ENCODE measurements around the gene EFHD2.
"Not testable (repeated sequence)": the region's sequence is repeated elsewhere in the genome, so short reads cannot be mapped to it uniquely, and the experiment has no call there.

EFHD2 gene, protein sequence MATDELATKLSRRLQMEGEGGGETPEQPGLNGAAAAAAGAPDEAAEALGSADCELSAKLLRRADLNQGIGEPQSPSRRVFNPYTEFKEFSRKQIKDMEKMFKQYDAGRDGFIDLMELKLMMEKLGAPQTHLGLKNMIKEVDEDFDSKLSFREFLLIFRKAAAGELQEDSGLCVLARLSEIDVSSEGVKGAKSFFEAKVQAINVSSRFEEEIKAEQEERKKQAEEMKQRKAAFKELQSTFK

DNA sequence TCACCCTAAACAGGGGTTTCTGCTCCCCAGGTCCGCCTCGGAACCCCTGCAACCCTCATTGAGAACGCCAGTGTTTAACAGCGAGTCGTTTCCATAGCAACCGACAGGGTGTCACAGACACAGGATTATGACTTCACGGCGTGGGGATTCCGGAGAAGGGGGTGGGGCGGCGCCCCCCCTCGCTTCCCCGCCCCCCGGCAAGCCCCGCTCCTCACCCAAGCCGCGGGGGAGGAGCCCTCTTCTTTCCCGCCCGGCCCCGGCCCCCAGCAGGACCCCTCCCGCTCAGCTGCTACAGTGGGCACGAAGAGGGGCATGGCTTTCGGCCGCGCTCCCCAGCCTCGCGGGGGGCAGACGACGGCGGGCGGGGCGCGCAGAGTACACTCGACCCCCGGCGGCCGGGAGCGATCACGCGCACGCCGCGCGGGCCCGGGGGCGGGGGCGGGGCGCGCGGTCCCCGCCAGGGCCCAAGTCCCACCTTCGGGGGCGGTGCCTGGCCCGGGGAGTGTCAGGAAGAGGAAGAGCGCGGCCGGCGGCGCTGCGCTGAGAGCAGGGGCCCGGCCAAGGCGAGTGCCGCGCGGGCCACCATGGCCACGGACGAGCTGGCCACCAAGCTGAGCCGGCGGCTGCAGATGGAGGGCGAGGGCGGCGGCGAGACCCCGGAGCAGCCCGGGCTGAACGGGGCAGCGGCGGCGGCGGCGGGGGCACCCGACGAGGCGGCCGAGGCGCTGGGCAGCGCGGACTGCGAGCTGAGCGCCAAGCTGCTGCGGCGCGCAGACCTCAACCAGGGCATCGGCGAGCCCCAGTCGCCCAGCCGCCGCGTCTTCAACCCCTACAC lies at the start of gene EFHD2:
Gene EFHD2 (plus strand): TSS at position 501 of the 835 bp plus-strand sequence. CDS start 84 bp downstream, at position 585.
- peak; percentile 86 for DNase-seq (ENCODE audit: low read depth)

GRCh38 chr1:15360700-15361099 lies 49.0 kb upstream of the EFHD2 start:
- no peak for DNase-seq (ENCODE audit: low read depth)

DNA sequence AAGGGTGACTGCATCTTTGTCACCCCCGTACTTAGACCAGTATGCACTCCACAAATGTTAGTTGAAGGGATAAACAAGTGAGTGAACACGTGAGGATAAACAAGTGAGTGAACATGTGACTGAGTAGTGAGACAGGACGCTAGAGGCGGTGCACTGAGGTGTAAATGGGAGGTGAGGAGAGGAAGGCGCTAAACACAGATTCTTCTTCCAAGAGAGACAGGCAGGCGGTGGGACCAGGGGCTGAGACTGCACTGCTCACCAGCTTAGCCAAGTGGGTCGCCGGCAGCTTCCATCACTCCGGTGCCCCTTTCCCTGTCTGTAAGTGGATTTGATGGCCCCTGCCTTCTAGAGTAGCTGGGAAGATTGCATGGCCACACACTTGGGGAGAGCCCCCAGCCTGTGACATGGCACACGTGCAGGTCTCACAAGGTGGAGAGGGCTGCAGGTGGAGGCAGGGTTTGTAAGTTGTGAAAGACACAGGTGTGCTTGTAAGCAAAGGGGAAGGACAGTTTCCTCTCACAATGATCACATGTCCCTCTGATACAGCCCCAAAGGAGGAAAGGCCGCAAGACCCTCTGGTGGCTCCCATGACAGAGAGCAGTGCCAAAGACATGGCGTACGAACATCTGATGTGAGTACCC lies 47.5 kb upstream of the EFHD2 start:
- DNase-seq (ENCODE audit: low read depth) = no peak

DNA sequence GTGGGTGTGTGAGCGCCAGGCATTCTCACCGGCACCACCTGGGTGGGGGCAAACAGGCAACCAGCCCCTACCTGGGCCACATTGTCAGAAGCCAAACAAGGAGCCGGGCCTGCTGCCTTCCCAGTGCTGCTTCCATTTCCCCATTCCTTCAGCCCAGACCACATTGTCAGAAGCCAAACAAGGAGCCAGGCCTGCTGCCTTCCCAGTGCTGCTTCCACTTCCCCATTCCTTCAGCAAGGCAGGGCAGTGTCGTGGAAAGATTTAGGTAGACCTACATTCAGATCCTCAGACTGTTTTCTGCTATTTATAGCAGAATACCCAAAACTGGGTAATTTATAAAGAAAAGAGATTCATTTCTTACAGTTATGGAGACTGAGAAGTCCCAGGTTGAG lies 47.0 kb upstream of the EFHD2 start:
- no peak for DNase-seq (ENCODE audit: low read depth)

- DNase-seq (ENCODE audit: low read depth) = no peak
Observed at GRCh38 chr1:15364740-15365139, 44.9 kb upstream of the EFHD2 start.

- no peak for DNase-seq (ENCODE audit: low read depth)
Observed at GRCh38 chr1:15368888-15369287, 40.8 kb upstream of the EFHD2 start.

DNA sequence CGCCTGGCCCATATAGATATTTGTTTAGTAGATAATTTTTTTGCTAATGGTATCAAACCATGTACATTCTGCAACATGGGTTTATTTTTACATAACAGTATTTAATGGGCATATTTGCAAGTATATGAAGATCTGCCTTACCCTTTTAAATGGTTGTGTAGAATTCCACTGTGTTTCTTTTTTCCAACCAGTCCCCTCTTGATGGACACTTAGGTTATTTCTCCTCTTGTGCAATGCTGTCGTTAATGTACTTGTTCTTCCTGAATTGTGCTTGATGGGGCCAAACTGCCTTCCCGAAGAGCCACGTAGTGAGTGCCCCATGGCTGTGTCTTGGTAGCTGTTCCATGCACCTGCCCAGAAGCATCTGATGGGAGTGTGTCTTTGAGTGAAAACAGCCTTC lies 39.4 kb upstream of the EFHD2 start:
- no peak for DNase-seq (ENCODE audit: low read depth)

DNA sequence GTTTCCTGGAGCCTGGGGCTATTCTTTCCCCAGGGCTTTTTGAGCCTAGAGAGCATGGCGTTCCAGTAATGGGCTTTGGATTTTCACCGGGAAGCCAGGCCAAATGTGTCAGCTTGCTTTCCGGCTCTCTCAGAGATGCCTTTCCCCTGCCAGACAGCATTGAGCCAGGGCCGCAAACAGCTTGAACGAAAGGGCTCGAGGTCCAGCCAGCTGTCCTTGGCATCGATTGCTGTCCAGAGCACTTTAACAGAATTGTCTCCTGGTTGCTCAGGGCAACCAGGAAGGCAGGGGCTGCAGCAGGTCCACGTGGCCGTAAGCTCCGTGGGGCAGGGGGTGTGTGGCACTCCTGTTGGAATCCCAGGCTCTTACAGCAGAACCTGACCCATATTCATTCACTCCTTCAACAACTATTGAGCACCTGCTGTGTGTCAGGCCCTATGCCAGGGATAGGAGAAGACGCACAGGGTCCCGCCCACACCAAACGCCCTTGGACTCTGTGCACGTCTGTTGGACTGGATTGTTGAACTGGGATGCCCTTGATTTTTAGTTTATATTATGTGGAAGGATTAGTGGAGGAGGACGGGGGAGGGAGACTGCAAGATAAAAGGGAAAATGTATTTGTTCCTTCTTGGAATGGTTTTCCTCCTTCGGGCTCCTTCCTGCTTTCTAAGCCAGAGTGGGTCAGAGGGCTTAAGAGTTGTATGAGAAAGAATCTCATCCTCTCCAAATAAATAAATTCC lies 38.7 kb upstream of the EFHD2 start:
- no peak for DNase-seq (ENCODE audit: low read depth)

GRCh38 chr1:15371610-15372545 lies 37.8 kb upstream of the EFHD2 start:
- DNase-seq (ENCODE audit: low read depth) = no peak

- no peak for DNase-seq (ENCODE audit: low read depth)
Observed at GRCh38 chr1:15378729-15379128, 31.0 kb upstream of the EFHD2 start.

DNA sequence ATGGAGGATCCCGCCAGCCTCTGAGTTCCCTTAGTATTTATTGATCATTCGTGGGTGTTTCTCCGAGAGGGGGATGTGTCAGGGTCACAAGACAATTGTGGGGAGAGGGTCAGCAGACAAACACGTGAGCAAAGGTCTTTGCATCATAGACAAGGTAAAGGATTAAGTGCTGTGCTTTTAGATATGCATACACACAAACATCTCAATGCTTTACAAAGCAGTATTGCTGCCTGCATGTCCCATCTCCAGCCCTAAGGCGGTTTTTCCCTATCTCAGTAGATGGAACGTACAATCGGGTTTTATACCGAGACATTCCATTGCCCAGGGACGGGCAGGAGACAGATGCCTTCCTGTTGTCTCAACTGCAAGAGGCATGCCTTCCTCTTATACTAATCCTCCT lies 30.5 kb upstream of the EFHD2 start:
- not testable (repeated sequence) for DNase-seq (ENCODE audit: low read depth)

GRCh38 chr1:15380601-15381508 lies 28.8 kb upstream of the EFHD2 start:
- no peak for DNase-seq (ENCODE audit: low read depth)

- no peak for DNase-seq (ENCODE audit: low read depth)
Observed at GRCh38 chr1:15381805-15382204, 27.9 kb upstream of the EFHD2 start.

DNA sequence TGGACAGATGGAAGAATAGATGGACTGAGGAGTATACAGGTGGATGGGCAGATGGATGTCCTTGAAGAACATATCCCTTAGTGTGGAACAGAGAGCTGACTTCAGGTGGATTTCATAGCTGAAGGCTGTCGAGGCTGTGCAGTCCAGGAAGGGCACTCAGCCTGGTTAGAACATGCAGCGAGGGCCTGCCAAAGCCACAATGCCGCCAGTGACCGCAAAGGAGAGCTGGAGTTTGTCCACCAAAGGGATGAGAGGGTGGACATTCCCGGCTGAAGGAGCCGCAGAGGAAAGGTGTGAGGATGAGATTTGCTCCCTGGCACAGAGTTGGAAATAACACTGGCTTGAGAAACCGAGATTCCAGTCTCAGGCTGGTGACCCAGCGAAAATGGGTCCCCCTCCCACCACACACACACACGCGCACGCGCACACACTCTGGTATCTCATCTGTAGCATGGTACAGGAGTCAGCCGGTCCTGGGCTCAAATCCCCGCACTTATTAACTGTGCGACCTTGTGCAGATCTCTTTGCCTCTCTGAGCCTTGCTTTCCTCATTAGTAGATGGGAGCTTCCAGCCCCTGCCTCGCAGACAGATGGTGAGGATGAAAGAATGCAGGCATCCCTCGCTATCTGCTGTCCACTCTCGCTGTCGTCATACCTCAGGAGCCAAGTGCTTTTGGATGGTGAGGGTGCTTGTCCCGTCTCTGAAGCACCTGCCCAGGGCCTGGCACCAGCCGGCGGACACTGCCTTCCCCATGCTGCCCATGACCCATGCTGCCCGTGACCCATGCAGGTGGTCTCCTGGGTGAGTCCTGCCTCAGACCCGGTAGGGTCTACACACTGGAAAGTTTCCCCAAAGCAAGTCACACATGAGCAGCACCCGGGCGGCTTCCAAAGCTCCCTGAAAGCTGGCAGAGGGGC lies 26.8 kb upstream of the EFHD2 start:
- no peak for DNase-seq (ENCODE audit: low read depth)

GRCh38 chr1:15383810-15384209 lies 25.9 kb upstream of the EFHD2 start:
- no peak for DNase-seq (ENCODE audit: low read depth)

DNA sequence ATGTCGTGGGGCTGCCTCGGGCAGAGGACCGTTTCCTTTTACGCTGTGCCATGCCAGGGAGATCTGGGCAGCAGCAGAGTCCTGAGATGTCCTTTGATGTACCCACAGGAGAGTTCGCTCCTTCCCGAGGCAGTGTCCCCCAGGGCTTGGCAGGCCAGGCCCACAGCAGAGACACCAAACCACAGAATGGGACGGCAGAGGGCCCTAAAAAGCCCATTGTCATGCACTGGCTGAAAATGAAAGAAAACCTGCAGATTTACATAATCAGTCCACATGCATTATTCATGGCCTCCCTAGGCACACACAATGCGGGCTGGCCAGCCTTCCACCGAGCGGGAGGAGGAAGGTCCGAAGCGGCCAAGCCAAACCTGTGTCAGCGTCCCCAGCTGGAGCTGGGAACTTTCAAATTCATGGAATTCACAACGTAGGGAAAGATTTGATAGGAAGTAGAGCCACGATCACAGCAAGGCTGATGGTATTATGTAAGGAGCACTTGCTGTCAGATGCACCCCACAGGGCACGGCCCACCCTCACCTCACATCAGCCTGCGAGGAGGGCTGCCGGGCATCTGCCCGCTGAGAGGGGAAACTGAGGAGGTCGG lies 25.3 kb upstream of the EFHD2 start:
- no peak for DNase-seq (ENCODE audit: low read depth)

- no peak for DNase-seq (ENCODE audit: low read depth)
Observed at GRCh38 chr1:15385420-15385819, 24.3 kb upstream of the EFHD2 start.

DNA sequence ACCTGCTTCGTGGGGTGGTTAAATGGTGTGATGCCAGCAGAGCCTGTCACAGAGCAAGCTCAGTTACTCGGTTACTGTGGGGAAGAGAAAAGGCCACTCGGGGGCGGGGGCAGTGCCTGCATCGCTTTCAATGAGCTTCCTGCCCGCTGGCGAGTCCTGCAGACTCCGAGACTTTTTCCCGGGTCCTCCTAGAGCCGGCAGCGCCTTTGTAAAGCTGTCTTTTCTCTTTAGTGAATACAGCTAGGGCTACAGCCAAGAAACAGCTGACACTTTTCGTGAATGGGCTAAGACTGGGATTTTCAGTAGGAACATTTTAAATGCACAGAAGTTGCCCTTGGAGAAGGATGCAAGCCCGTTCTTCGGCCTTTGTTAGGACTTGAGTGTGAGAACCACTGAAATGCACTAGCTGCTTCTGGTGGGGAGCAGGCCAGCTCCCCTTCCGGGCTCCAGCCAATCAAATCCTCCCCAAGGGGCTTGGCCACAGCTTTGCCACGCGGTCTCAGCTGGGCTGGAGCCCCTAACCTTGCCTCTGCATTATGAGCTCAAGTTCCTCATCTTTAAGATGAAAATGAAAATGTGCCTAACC lies 23.4 kb upstream of the EFHD2 start:
- DNase-seq (ENCODE audit: low read depth) = no peak
